GM12892 (cell line): ENCODE data around the gene PPP1R12C.

Experiments used
- DNase-seq: peaks from one replicate; pipeline ENCODE4 v3.0.0; 2011; ENCODE audit not compliant: insufficient read length
- FAIRE-seq: peaks from 2 replicates; lab custom pipeline; 2011; peaks lifted over from hg19 to GRCh38; lab: Jason Lieb, UNC
- POLR2A ChIP-seq: IDR thresholded peaks from 2 replicates; pipeline ENCODE4 v1.6.1; 2011; ENCODE audit warnings: low read depth, low read length, control low read depth
- POLR2AphosphoS5 ChIP-seq: IDR thresholded peaks from 2 replicates; pipeline ENCODE4 v1.6.1; 2011; ENCODE audit warnings: low read depth, low read length, control low read depth
- TAF1 ChIP-seq: IDR thresholded peaks from 2 replicates; pipeline ENCODE4 v1.6.1; 2011; ENCODE audit warnings: low read depth, mild to moderate bottlenecking, control low read depth, low read length, borderline replicate concordance

Gene PPP1R12C

GRCh38 chr19:55082020-55082851 lies 35.2 kb downstream of the PPP1R12C start:
- no peak for FAIRE-seq
- DNase-seq: no peak
- no peak for TF ChIP-seq POLR2AphosphoS5
- TF ChIP-seq POLR2A: no peak
- TF ChIP-seq TAF1: no peak

DNA sequence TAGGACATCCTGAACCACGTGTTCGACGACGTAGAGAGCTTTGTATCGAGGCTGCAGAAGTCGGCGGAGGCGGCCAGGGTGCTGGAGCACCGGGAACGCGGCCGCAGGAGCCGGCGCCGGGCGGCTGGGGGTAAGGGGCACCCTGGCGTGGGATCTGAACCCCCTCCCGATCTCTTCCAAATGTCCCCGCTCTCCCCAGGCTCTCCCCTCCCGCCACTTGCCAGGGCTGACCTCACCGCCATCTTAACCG lies 35.7 kb downstream of the PPP1R12C start:
- no peak for TF ChIP-seq TAF1
- no peak for TF ChIP-seq POLR2A
- no peak for TF ChIP-seq POLR2AphosphoS5
- FAIRE-seq: no peak
- no peak for DNase-seq

DNA sequence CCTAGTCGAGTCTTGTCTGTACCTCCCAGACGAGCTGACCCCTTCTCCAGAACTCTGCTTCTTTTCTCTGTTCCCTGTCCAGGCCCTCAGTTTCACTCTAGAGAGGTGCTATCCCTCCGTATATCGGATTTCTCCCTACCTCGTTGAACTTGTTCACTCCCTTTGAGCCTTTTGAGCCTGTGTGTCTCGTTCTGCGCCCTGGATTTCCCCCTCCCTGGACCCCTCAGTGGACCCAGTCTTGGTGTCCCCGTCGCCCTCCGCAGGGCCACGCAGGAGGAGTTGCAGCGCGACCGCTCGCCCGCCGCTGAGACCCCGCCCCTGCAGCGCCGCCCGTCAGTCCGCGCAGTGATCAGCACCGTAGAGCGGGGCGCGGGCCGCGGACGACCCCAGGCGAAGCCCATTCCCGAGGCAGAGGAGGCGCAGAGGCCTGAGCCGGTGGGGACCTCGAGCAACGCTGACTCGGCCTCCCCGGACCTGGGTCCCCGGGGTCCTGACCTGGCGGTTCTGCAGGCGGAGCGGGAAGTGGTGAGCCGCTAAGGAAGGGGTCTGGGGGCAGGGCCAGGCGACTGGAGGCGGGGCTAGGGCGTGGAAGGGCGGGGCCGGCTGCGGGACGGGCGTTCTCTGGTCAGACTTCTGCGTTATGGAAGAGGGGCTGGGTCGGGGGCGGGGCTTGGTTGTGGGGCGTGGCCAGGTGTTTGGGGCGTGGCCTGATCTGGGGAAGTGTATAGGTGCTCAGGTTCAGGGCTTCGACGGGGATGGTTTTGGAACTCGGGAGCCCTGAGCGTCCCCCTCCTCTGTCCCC lies 36.3 kb downstream of the PPP1R12C start:
- peak; percentile 85 for DNase-seq
- FAIRE-seq: peak; percentile 69
- TF ChIP-seq TAF1: no peak
- TF ChIP-seq POLR2AphosphoS5: no peak
- no peak for TF ChIP-seq POLR2A

GRCh38 chr19:55080121-55080967 lies 37.1 kb downstream of the PPP1R12C start:
- no peak for TF ChIP-seq TAF1
- no peak for TF ChIP-seq POLR2AphosphoS5
- no peak for TF ChIP-seq POLR2A
- DNase-seq: no peak
- FAIRE-seq: no peak

- DNase-seq (no peak), FAIRE-seq (no peak)
- TF ChIP-seq POLR2A: no peak
- TF ChIP-seq POLR2AphosphoS5: no peak
- no peak for TF ChIP-seq TAF1
Observed at GRCh38 chr19:55079400-55080038, 37.9 kb downstream of the PPP1R12C start.

GRCh38 chr19:55078996-55079395 lies 38.4 kb downstream of the PPP1R12C start:
- FAIRE-seq (no peak), DNase-seq (no peak)
- TF ChIP-seq POLR2A (no peak), TAF1 (no peak), POLR2AphosphoS5 (no peak)

DNA sequence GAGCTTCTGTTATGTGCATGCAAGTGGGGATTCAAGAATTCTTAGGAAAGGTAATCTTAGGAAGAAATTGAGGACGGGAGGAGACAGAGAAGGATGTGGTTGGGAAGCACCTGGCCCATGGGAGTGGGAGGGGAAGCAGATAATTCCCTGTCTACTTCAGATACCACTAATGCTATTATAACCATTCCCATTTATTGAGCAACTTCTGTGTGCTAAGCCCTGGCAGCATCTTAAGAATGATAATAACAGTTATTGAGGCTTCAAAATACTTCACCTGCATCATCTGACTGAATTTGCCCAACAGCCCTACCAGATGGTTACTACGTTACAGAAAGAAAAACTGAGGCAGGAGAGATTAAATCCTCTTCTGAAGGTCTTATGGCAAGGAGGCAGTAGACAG lies 40.3 kb downstream of the PPP1R12C start:
- TF ChIP-seq POLR2AphosphoS5: no peak
- no peak for TF ChIP-seq POLR2A
- no peak for TF ChIP-seq TAF1
- no peak for FAIRE-seq
- no peak for DNase-seq

DNA sequence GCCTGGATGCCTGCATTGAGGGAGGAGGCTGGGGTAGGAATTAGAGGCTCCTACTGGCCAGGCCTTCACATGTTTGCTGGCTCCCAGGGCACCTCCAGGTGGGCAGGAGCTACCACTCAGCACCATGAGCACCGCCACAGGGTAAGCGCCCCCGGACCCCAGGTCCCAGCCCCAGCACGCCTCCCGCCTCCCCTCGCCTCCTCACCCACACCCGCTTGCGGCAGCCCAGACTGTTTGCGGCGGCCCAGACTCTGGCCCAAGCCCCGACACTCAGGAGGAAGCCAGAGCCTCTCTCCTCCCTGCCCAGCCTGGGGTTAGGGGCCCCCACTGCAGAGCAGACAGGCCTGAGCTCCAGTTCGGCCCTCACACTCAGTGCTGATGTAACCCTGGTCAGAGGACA lies 41.1 kb downstream of the PPP1R12C start:
- no peak for FAIRE-seq
- no peak for DNase-seq
- TF ChIP-seq POLR2AphosphoS5 (no peak), POLR2A (no peak), TAF1 (no peak)

- no peak for TF ChIP-seq POLR2AphosphoS5
- no peak for TF ChIP-seq POLR2A
- TF ChIP-seq TAF1: no peak
- no peak for FAIRE-seq
- DNase-seq: no peak
Observed at GRCh38 chr19:55075371-55075998, 42.0 kb downstream of the PPP1R12C start, which contains the start of gene EPS8L1. TSS of gene EPS8L1 (plus strand) at chr19:55075869. CDS start at chr19:55076445, 576 bp downstream.

DNA sequence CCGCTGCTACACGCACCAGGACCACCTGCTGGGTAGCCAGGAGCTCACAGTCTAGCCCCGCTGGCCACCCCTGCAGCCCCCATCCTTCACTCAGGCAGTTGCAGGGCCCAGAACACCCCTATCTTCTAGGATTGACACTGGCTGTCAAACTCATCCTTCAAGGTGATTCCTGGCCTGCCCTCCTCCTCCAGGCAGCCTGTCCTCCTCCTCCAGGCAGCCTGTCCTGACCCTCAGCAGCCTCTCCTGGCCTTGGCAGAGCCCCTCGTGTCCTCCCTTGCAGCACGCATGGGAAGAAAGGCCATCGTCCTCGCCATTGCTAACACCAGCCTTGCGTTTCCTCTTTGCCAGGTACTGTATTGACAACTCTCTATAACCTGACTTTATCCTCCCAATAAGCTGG lies 45.5 kb downstream of the PPP1R12C start:
- TF ChIP-seq POLR2AphosphoS5 (no peak), POLR2A (no peak), TAF1 (no peak)

More for the DNA sequence above, 45.5 kb downstream of the PPP1R12C start:
- no peak for DNase-seq
- FAIRE-seq: no peak
